Measurements from ENCODE around the gene ATP11A.

Gene ATP11A

GRCh38 chr13:112846411-112847115 is 156.7 kb downstream of the ATP11A start:
- no peak for TF ChIP-seq CTCF (IDR thresholded peaks at IDR 0.05; ENCODE audit: low read depth, low read length)
- no peak overlapping the region for H3K4me3 ChIP-seq (ENCODE audit: low read depth, low read length)
- in situ Hi-C loops (cut with HindIII; ENCODE audit: low sequenced_read_pairs), result no loop called here
- no peak for DNase-seq (ENCODE audit: low read depth, low spot score)

GRCh38 chr13:112849500-112849899 is 159.7 kb downstream of the ATP11A start:
- in situ Hi-C loops (cut with HindIII; ENCODE audit: low sequenced_read_pairs), result no loop called here
- no peak overlapping the region for H3K4me3 ChIP-seq (ENCODE audit: low read depth, low read length)
- no peak for TF ChIP-seq CTCF (IDR thresholded peaks at IDR 0.05; ENCODE audit: low read depth, low read length)
- DNase-seq (ENCODE audit: low read depth, low spot score), result peak; percentile 16

GRCh38 chr13:112850273-112850672 is 160.4 kb downstream of the ATP11A start:
- in situ Hi-C loops (cut with HindIII; ENCODE audit: low sequenced_read_pairs), result no loop called here
- TF ChIP-seq CTCF (IDR thresholded peaks at IDR 0.05; ENCODE audit: low read depth, low read length), result no peak
- no peak for DNase-seq (ENCODE audit: low read depth, low spot score)
- no peak overlapping the region for H3K4me3 ChIP-seq (ENCODE audit: low read depth, low read length)

- in situ Hi-C loops (cut with HindIII; ENCODE audit: low sequenced_read_pairs), result no loop called here
- no peak overlapping the region for H3K4me3 ChIP-seq (ENCODE audit: low read depth, low read length)
- no peak for TF ChIP-seq CTCF (IDR thresholded peaks at IDR 0.05; ENCODE audit: low read depth, low read length)
- DNase-seq (ENCODE audit: low read depth, low spot score), result no peak
Measured at GRCh38 chr13:112851107-112852038, 161.5 kb downstream of the ATP11A start.

- TF ChIP-seq CTCF (IDR thresholded peaks at IDR 0.05; ENCODE audit: low read depth, low read length), result no peak
- DNase-seq (ENCODE audit: low read depth, low spot score), result no peak
- no peak overlapping the region for H3K4me3 ChIP-seq (ENCODE audit: low read depth, low read length)
- in situ Hi-C loops (cut with HindIII; ENCODE audit: low sequenced_read_pairs), result no loop called here
Measured at GRCh38 chr13:112852392-112852791, 162.6 kb downstream of the ATP11A start.

- H3K4me3 ChIP-seq (ENCODE audit: low read depth, low read length), result no peak overlapping the region
- TF ChIP-seq CTCF (IDR thresholded peaks at IDR 0.05; ENCODE audit: low read depth, low read length), result no peak
- no peak for DNase-seq (ENCODE audit: low read depth, low spot score)
- in situ Hi-C loops (cut with HindIII; ENCODE audit: low sequenced_read_pairs), result no loop called here
Measured at GRCh38 chr13:112852808-112853207, 163.0 kb downstream of the ATP11A start.

All from astrocyte of the spinal cord (primary cell).